H1 (cell line): ENCODE measurements around the gene PIGZ. TPM values are rescaled to one million over a fixed set of nuclear protein-coding genes. Genes with fewer than 3 reads are reported as not detected.

Experiments
- CTCF ChIA-PET: fragments of 300-600 bp; sonication (Branson Sonifier 250); formaldehyde crosslinking; loops from one replicate; lab custom pipeline; 2021; ENCODE audit not compliant: partially characterized antibody; lab: Charles Lee
- POLR2A ChIA-PET: fragments of 300-600 bp; sonication (Branson Sonifier 250); formaldehyde crosslinking; loops from one replicate; lab custom pipeline; 2021; ENCODE audit warnings: inconsistent platforms; ENCODE audit not compliant: partially characterized antibody; lab: Charles Lee
- DNase-seq, 2 experiments: peaks; one replicate each; pipeline versions ENCODE4 v3.0.0 to v3.0.0-alpha.2; 2010 to 2022; ENCODE audit warnings: low spot score in 2 of 2, low read depth in 1 of 2, mixed read lengths in 1 of 2
- FAIRE-seq: peaks from 2 replicates; lab custom pipeline; 2011; peaks lifted over from hg19 to GRCh38; lab: Jason Lieb, UNC
- H2AFZ ChIP-seq: 2 replicates; pipeline ENCODE4 v1.8.1; 2012; ENCODE audit warnings: low read length, inconsistent platforms
- H2AK5ac ChIP-seq: 2 replicates; pipeline ENCODE4 v1.6.1; 2013; ENCODE audit warnings: low read depth, low read length
- H2BK120ac ChIP-seq: replicated peaks from 2 replicates; pipeline ENCODE3; 2013; ENCODE audit warnings: low read depth, low read length, inconsistent platforms
- H2BK12ac ChIP-seq: 2 replicates; pipeline ENCODE4 v1.6.1; 2013; ENCODE audit warnings: low read depth, low read length
- H2BK15ac ChIP-seq: 2 replicates; pipeline ENCODE4 v1.6.1; 2013; ENCODE audit warnings: low read length
- H2BK20ac ChIP-seq: 2 replicates; pipeline ENCODE4 v1.6.1; 2013; ENCODE audit warnings: low read length
- H2BK5ac ChIP-seq: 2 replicates; pipeline ENCODE4 v1.6.1; 2013; ENCODE audit warnings: low read depth, low read length
- H3K14ac ChIP-seq: 2 replicates; pipeline ENCODE4 v1.6.1; 2013; ENCODE audit warnings: inconsistent platforms; ENCODE audit not compliant: insufficient read length
- H3K18ac ChIP-seq: 2 replicates; pipeline ENCODE4 v1.6.1; 2013; ENCODE audit warnings: low read length; ENCODE audit errors: extremely low read depth
- H3K23ac ChIP-seq: 2 replicates; pipeline ENCODE4 v1.6.1; 2013; ENCODE audit warnings: inconsistent platforms; ENCODE audit not compliant: insufficient read length
- H3K23me2 ChIP-seq: 2 replicates; pipeline ENCODE4 v1.6.1; 2013; ENCODE audit warnings: low read depth, low read length
- H3K27ac ChIP-seq: 2 replicates; pipeline ENCODE4 v1.6.1; 2011; ENCODE audit warnings: low read depth, low read length, inconsistent platforms
- H3K27me3 ChIP-seq, 4 experiments: replicated peaks in 1 of 4; 1 replicate in 1 of 4; 2 replicates in 3 of 4; pipeline versions ENCODE4 v1.6.1 to v1.8.1; 2011 to 2013; ENCODE audit warnings: low read length in 3 of 4, mild to moderate bottlenecking in 3 of 4, inconsistent platforms in 2 of 4, mixed read lengths in 2 of 4, moderate library complexity in 1 of 4; ENCODE audit not compliant: control insufficient read depth in 3 of 4, insufficient read depth in 3 of 4; ENCODE audit errors: extremely low read depth in 1 of 4
- H3K36me3 ChIP-seq, 4 experiments: 2 replicates each; pipeline versions ENCODE4 v1.6.1 to v1.8.1; 2011 to 2013; ENCODE audit warnings: mild to moderate bottlenecking in 4 of 4, low read length in 3 of 4, moderate library complexity in 2 of 4, control low read depth in 1 of 4, inconsistent platforms in 1 of 4; ENCODE audit not compliant: insufficient read depth in 4 of 4, control insufficient read depth in 2 of 4
- H3K4ac ChIP-seq: replicated peaks from 2 replicates; pipeline ENCODE3; 2013; ENCODE audit warnings: low read length, low read depth, mixed read lengths, inconsistent platforms; ENCODE audit not compliant: insufficient read length
- H3K4me1 ChIP-seq, 4 experiments: replicated peaks in 1 of 4; 1 replicate in 1 of 4; 2 replicates in 3 of 4; pipeline versions ENCODE4 v1.6.1 to v1.8.1; 2011 to 2013; ENCODE audit warnings: low read length in 3 of 4, inconsistent platforms in 2 of 4, mixed read lengths in 1 of 4; ENCODE audit not compliant: insufficient read depth in 4 of 4, control insufficient read depth in 3 of 4
- H3K4me2 ChIP-seq, 2 experiments: 2 replicates each; pipeline versions ENCODE4 v1.6.1 to v1.8.1; 2011 to 2013; ENCODE audit warnings: low read depth in 2 of 2, low read length in 2 of 2, control low read depth in 1 of 2, inconsistent platforms in 1 of 2, mild to moderate bottlenecking in 1 of 2; ENCODE audit not compliant: insufficient read depth in 1 of 2
- H3K4me3 ChIP-seq, 4 experiments: fragments of 200-600, 300-600 bp in 1 of 4; sonication (generic), shearing (Covaris generic), sonication (Bioruptor Twin) in 1 of 4; 2 replicates each; pipeline versions ENCODE4 v1.5.1 to v1.8.1; 2011 to 2016; ENCODE audit warnings: low read length in 4 of 4, low read depth in 3 of 4, control low read depth in 2 of 4, inconsistent platforms in 2 of 4, mild to moderate bottlenecking in 2 of 4, mixed read lengths in 1 of 4, moderate library complexity in 1 of 4; ENCODE audit not compliant: insufficient read depth in 2 of 4; ENCODE audit errors: extremely low read depth in 1 of 4
- H3K56ac ChIP-seq: replicated peaks from 2 replicates; pipeline ENCODE3; 2013; ENCODE audit warnings: low read depth, mild to moderate bottlenecking, mixed read lengths, low read length, inconsistent platforms; ENCODE audit not compliant: insufficient read length
- H3K79me1 ChIP-seq: 2 replicates; pipeline ENCODE4 v1.6.1; 2013; ENCODE audit warnings: low read depth, low read length, control low read depth
- H3K79me2 ChIP-seq, 2 experiments: 2 replicates each; pipeline versions ENCODE4 v1.6.1 to v1.8.1; 2012 to 2013; ENCODE audit warnings: low read length in 2 of 2, mild to moderate bottlenecking in 2 of 2, inconsistent platforms in 1 of 2; ENCODE audit not compliant: insufficient read depth in 2 of 2, control insufficient read depth in 1 of 2
- H3K9ac ChIP-seq, 4 experiments: replicated peaks in 1 of 4; 1 replicate in 1 of 4; 2 replicates in 3 of 4; pipeline versions ENCODE4 v1.6.1 to v1.8.1; 2011 to 2013; ENCODE audit warnings: low read depth in 3 of 4, low read length in 3 of 4, control low read depth in 2 of 4, mild to moderate bottlenecking in 2 of 4, moderate library complexity in 2 of 4, inconsistent platforms in 1 of 4; ENCODE audit errors: extremely low read depth in 1 of 4
- H3K9me3 ChIP-seq, 2 experiments: 2 replicates each; pipeline versions ENCODE4 v1.6.1 to v1.8.1; 2012 to 2013; ENCODE audit warnings: mild to moderate bottlenecking in 2 of 2, moderate library complexity in 2 of 2, control low read depth in 1 of 2, inconsistent platforms in 1 of 2, low read depth in 1 of 2, low read length in 1 of 2, mixed read lengths in 1 of 2; ENCODE audit not compliant: insufficient read depth in 2 of 2
- H4K20me1 ChIP-seq, 2 experiments: replicated peaks in 1 of 2; 2 replicates each; pipeline versions ENCODE3 to v1.8.1; 2011 to 2013; ENCODE audit warnings: inconsistent platforms in 2 of 2, low read length in 2 of 2, mild to moderate bottlenecking in 1 of 2; ENCODE audit not compliant: insufficient read depth in 2 of 2, control insufficient read depth in 1 of 2
- H4K5ac ChIP-seq: 2 replicates; pipeline ENCODE4 v1.6.1; 2013; ENCODE audit warnings: low read length, low read depth, mixed read lengths, inconsistent platforms; ENCODE audit not compliant: insufficient read length
- H4K8ac ChIP-seq: 2 replicates; pipeline ENCODE4 v1.8.0; 2013; ENCODE audit warnings: mild to moderate bottlenecking, moderate library complexity, low read length, inconsistent platforms; ENCODE audit not compliant: insufficient read depth; ENCODE audit errors: extremely low read depth
- H4K91ac ChIP-seq: replicated peaks from 2 replicates; pipeline ENCODE3; 2013; ENCODE audit warnings: low read length, mixed read lengths, inconsistent platforms; ENCODE audit not compliant: insufficient read length
- ASH2L ChIP-seq: fragments of 200-600, 300-600 bp; sonication (generic); IDR thresholded peaks from one replicate; pipeline ENCODE4 v1.7.1; 2017; ENCODE audit warnings: low read length
- BRCA1 ChIP-seq: IDR thresholded peaks from 2 replicates; pipeline ENCODE4 v1.6.1; 2012; ENCODE audit warnings: low read depth, low read length, improper control_type of control experiment
- CBX5 ChIP-seq: fragments of 300-800, 300-1000 bp; sonication (generic); IDR thresholded peaks from 2 replicates; pipeline ENCODE4 v1.7.1; 2016; ENCODE audit warnings: antibody characterized with exemption, low read length, low read depth
- CEBPB ChIP-seq: IDR thresholded peaks from 2 replicates; pipeline ENCODE4 v1.6.1; 2012; ENCODE audit warnings: low read depth, low read length
- HDAC6 ChIP-seq: IDR thresholded peaks from one replicate; pipeline ENCODE4 v1.7.1; 2012; ENCODE audit warnings: low read depth, mild to moderate bottlenecking, inconsistent platforms, low read length, moderate library complexity
- KDM1A ChIP-seq: fragments of 200-600, 300-600 bp; sonication (generic); IDR thresholded peaks from 2 replicates; pipeline ENCODE4 v1.7.1; 2016; ENCODE audit warnings: mild to moderate bottlenecking, low read length, borderline replicate concordance
- MAX ChIP-seq: IDR thresholded peaks from 2 replicates; pipeline ENCODE4 v1.6.1; 2012; ENCODE audit warnings: inconsistent platforms
- POLR2A ChIP-seq, 2 experiments: IDR thresholded peaks; 1 replicate in 1 of 2; 2 replicates in 1 of 2; pipeline ENCODE4 v1.6.1; 2011; ENCODE audit warnings: low read depth in 2 of 2, low read length in 2 of 2, mild to moderate bottlenecking in 2 of 2; ENCODE audit errors: control extremely low read depth in 1 of 2
- RAD21 ChIP-seq, 2 experiments: IDR thresholded peaks in 1 of 2; conservative IDR thresholded peaks in 1 of 2; 2 replicates each; pipeline ENCODE4 v1.6.1; 2011; ENCODE audit warnings: low read depth in 2 of 2, low read length in 2 of 2, improper control_type of control experiment in 1 of 2, inconsistent platforms in 1 of 2, mild to moderate bottlenecking in 1 of 2, moderate library complexity in 1 of 2
- RFX5 ChIP-seq: IDR thresholded peaks from 2 replicates; pipeline ENCODE4 v1.6.1; 2011; ENCODE audit warnings: low read depth, low read length, improper control_type of control experiment, borderline replicate concordance
- SIN3A ChIP-seq, 2 experiments: IDR thresholded peaks in 1 of 2; conservative IDR thresholded peaks in 1 of 2; 2 replicates each; pipeline ENCODE4 v1.6.1; 2011 to 2012; ENCODE audit warnings: low read length in 2 of 2, improper control_type of control experiment in 1 of 2, low read depth in 1 of 2, mild to moderate bottlenecking in 1 of 2
- SP1 ChIP-seq: IDR thresholded peaks from 2 replicates; pipeline ENCODE4 v1.6.1; 2011; ENCODE audit warnings: low read depth, low read length
- SP2 ChIP-seq: IDR thresholded peaks from 2 replicates; pipeline ENCODE4 v1.6.1; 2012; ENCODE audit warnings: mild to moderate bottlenecking, low read length, inconsistent platforms
- TCF12 ChIP-seq: IDR thresholded peaks from 2 replicates; pipeline ENCODE4 v1.6.1; 2011; ENCODE audit warnings: low read depth, mild to moderate bottlenecking, low read length
- ZNF274 ChIP-seq: IDR thresholded peaks from 2 replicates; pipeline ENCODE4 v1.7.0; 2012; ENCODE audit warnings: low read length, borderline replicate concordance; ENCODE audit errors: extremely low read depth
- WGBS, 2 experiments: shearing (Covaris generic) in 1 of 2; methylation state at CpG; one replicate each; pipeline versions ENCODE4 v1.1.6 to v1.1.7; 2013 to 2015; ENCODE audit warnings: low lambda C conversion rate in 2 of 2, mixed read lengths in 2 of 2, inconsistent platforms in 1 of 2, low coverage in 1 of 2, missing lambda C conversion rate in 1 of 2; ENCODE audit not compliant: insufficient replicate concordance in 2 of 2, insufficient coverage in 1 of 2, insufficient read length in 1 of 2; ENCODE audit errors: extremely low coverage in 1 of 2, missing lambda C conversion rate in 1 of 2; 5-methylcytosine and 5-hydroxymethylcytosine counted together
- polyA plus RNA-seq, 7 experiments: library from polyadenylated mRNA; depleted of rRNA in 3 of 7; stranded (reverse) in 5 of 7; unstranded in 2 of 7; fragments of >200 nt in 5 of 7; fragments of 200-250 nt in 2 of 7; gene quantifications; 1 replicate in 5 of 7; 2 replicates in 1 of 7; 4 replicates in 1 of 7; pipeline versions ENCODE4 v1.2.1 to v1.2.3, GENCODE V29; 2011 to 2013; ENCODE audit warnings: missing spikeins in 2 of 7, mixed read lengths in 2 of 7
- total RNA-seq: library from RNA; stranded (reverse); fragmentation: NEBNext Ultra II Directional; extraction: Animal tissue kit (Norgen Biotek cat#: 25700); gene quantifications from 2 replicates; pipeline ENCODE4 v1.2.1, GENCODE V29; 2021

Gene PIGZ
- total and polyA plus RNA-seq, 2 of the 8 experiments (the other 6 are each of a cell fraction or from before 2014, with no cell fraction given) = 0.32 TPM; not detected in 1

- FAIRE-seq = no peak
- H3K4me3 ChIP-seq = no peak overlapping the region
- no peak overlapping the region for H4K91ac ChIP-seq
- H2BK15ac ChIP-seq = no peak overlapping the region
- CTCF ChIA-PET = interaction anchor here (0.6 to 1.3 kb wide), 2 partner anchors 19 to 557 kb away, joined by 3 to 4 read pairs; no protein-coding TSS in a partner anchor
- H3K56ac ChIP-seq = no peak overlapping the region
- H4K5ac ChIP-seq = no peak overlapping the region
- POLR2A ChIA-PET = no interaction called here
- H2BK20ac ChIP-seq = no peak overlapping the region
- no peak for DNase-seq
- H3K79me2 ChIP-seq = no peaks in the 10 kb centered on the region
- H3K14ac ChIP-seq = no peak overlapping the region
- peaks cover 0 to 1% (median 0%) of the 10 kb centered on the region in 4 experiments; a peak in 1 of 7 replicates for H3K4me1 ChIP-seq
- H3K4me2 ChIP-seq = no peak overlapping the region
- no peaks in the 10 kb centered on the region for H4K20me1 ChIP-seq
- H2AK5ac ChIP-seq = no peak overlapping the region
- H3K27ac ChIP-seq = no peak overlapping the region
- peaks cover 0 to under 1% (median 0%) of the 10 kb centered on the region in 4 experiments; a peak in 1 of 8 replicates for H3K36me3 ChIP-seq
- peaks cover 15 to 20% (median 18%) of the 10 kb centered on the region in 4 experiments for H3K27me3 ChIP-seq
- H3K4ac ChIP-seq = no peak overlapping the region
- 91% methylated on average over 5 of the region's 5 CpGs; no CpG with 5 or more reads in 1 of the 2 experiments for WGBS, 2 experiments
- H2BK12ac ChIP-seq = no peak overlapping the region
- H4K8ac ChIP-seq = no peak overlapping the region
- H3K9ac ChIP-seq = no peak overlapping the region
- no peak overlapping the region for H3K18ac ChIP-seq
- H2BK120ac ChIP-seq = no peak overlapping the region
- no peaks in the 10 kb centered on the region for H3K9me3 ChIP-seq
- no peaks in the 10 kb centered on the region for H3K79me1 ChIP-seq
- no peak overlapping the region for H3K23ac ChIP-seq
- H3K23me2 ChIP-seq = no peaks in the 10 kb centered on the region; the same call in 1 of the 2 replicates
- no peak overlapping the region for H2AFZ ChIP-seq
- no peak overlapping the region for H2BK5ac ChIP-seq
- TF ChIP-seq POLR2A (IDR thresholded peaks at IDR 0.05; ENCODE audit: control extremely low read depth in 1 of 2, low read depth in 2 of 2, low read length in 2 of 2) = no peak
- TF ChIP-seq CEBPB = no peak
- no peak for TF ChIP-seq CBX5
- TF ChIP-seq MAX = no peak
- no peak for TF ChIP-seq TCF12
- no peak for TF ChIP-seq RAD21 (IDR thresholded peaks at IDR 0.05 in 1 of 2, conservative IDR thresholded peaks at IDR 0.05 in 1 of 2; ENCODE audit: low read depth in 2 of 2, low read length in 2 of 2)
- TF ChIP-seq SIN3A (conservative IDR thresholded peaks at IDR 0.05 in 1 of 2, IDR thresholded peaks at IDR 0.05 in 1 of 2; ENCODE audit: low read depth in 1 of 2, low read length in 2 of 2) = no peak
- TF ChIP-seq ASH2L = no peak
- TF ChIP-seq SP2 = no peak
- TF ChIP-seq RFX5 = no peak
- TF ChIP-seq ZNF274 = no peak
- no peak for TF ChIP-seq SP1
- no peak for TF ChIP-seq KDM1A
- no peak for TF ChIP-seq BRCA1
- TF ChIP-seq HDAC6 = no peak
Observed at GRCh38 chr3:196974661-196975060, 6.0 kb upstream of the PIGZ start.
